Testis (tissue), 2 donors: ENCODE data around the gene LRMDA.

Experiments
- POLR2A ChIP-seq: fragments of 450-650 bp; IDR thresholded peaks from one replicate; pipeline ENCODE4 v1.6.1; 2017; ENCODE audit warnings: antibody characterized with exemption, mild to moderate bottlenecking, moderate library complexity
- TF ChIP-seq, protein P1 (sequence below), 3 experiments: fragments of 450-650 bp in 2 of 3; fragments of 200-600 bp in 1 of 3; sonication (generic) in 1 of 3; IDR thresholded peaks; one replicate each; pipeline ENCODE4 v1.5.1; 2016 to 2019; ENCODE audit warnings: antibody characterized with exemption in 3 of 3, mild to moderate bottlenecking in 2 of 3, moderate library complexity in 1 of 3

DNA sequence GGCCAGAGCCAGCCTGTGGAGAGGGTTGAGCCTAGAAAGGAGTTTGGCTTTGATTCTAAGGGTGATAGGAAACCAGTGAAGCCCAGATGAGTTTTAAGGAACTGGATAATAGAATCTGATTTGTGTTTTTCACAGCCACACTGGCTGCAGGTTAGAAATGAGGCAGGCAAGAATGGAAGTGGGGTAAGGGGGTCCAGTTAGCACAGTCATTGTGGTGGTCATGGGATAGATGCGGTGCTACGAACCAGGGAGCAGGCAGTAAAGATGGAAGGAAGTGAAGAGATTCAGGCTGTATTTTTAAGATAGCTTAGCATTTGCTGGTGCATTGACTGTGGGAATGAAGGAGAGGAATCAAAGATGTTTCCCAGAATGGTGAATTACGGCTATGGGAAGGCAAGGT is 322.2 kb downstream of the LRMDA start:
- no peak for TF ChIP-seq POLR2A
- TF ChIP-seq, protein P1, sequence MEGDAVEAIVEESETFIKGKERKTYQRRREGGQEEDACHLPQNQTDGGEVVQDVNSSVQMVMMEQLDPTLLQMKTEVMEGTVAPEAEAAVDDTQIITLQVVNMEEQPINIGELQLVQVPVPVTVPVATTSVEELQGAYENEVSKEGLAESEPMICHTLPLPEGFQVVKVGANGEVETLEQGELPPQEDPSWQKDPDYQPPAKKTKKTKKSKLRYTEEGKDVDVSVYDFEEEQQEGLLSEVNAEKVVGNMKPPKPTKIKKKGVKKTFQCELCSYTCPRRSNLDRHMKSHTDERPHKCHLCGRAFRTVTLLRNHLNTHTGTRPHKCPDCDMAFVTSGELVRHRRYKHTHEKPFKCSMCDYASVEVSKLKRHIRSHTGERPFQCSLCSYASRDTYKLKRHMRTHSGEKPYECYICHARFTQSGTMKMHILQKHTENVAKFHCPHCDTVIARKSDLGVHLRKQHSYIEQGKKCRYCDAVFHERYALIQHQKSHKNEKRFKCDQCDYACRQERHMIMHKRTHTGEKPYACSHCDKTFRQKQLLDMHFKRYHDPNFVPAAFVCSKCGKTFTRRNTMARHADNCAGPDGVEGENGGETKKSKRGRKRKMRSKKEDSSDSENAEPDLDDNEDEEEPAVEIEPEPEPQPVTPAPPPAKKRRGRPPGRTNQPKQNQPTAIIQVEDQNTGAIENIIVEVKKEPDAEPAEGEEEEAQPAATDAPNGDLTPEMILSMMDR (IDR thresholded peaks at IDR 0.05): no peak
